Measurements from ENCODE around the gene RBP5. TPM values are rescaled to one million over a fixed set of nuclear protein-coding genes. Genes with fewer than 3 reads are reported as not detected.

Gene RBP5
- under 1 TPM in 1 of 4 donors, not detected in 3; 0.71 TPM for total RNA-seq
- polyA plus RNA-seq, result 10 to 100 TPM in 1 of 3 donors, 1 to 10 TPM in 2; 3.7 to 30.9 (median 4.2) TPM

- WGBS, 2 donors, result 67% methylated on average over 7 of the region's 7 CpGs
- TF ChIP-seq CTCF (IDR thresholded peaks at IDR 0.05), result no peak
- no peak for TF ChIP-seq POLR2A (IDR thresholded peaks at IDR 0.05)
- TF ChIP-seq EP300 (IDR thresholded peaks at IDR 0.05), result no peak
- peak in 1 of 4 donors; percentile 10 for TF ChIP-seq POLR2AphosphoS5 (IDR thresholded peaks at IDR 0.05)
- intact Hi-C loops (cut with DNase I), result no loop called here
- H3K4me3 ChIP-seq, result peak within 1 kb of the TSS; percentile 39 to 67 (median 58)
- no peaks in the 10 kb centered on the region for H3K9me3 ChIP-seq
- H3K27ac ChIP-seq, result peak within 1 kb of the TSS; percentile 59 to 79 (median 72)
- no peak for DNase-seq
- no peaks in the 10 kb centered on the region for H3K36me3 ChIP-seq
- H3K4me1 ChIP-seq, result peaks cover 0 to 21% (median 18%) of the 10 kb centered on the region in 4 donors
- H3K27me3 ChIP-seq, result no peaks in the 10 kb centered on the region
Measured at GRCh38 chr12:7128681-7129286, at the start of gene RBP5. TSS of gene RBP5 (minus strand) at chr12:7128889. CDS start at chr12:7128775, 114 bp downstream.

- Histone ChIP-seq H3K4me1 (no peaks in the 10 kb centered on the region), H3K36me3 (no peaks in the 10 kb centered on the region), H3K4me3 (no peak overlapping the region), H3K9me3 (no peaks in the 10 kb centered on the region), H3K27me3 (no peaks in the 10 kb centered on the region), H3K27ac (no peak overlapping the region)
- 92 to 94% methylated on average over 2 of the region's 2 CpGs for WGBS, 2 donors
- DNase-seq, result no peak
- TF ChIP-seq POLR2A (IDR thresholded peaks at IDR 0.05), result no peak
- no peak for TF ChIP-seq CTCF (IDR thresholded peaks at IDR 0.05)
- no peak for TF ChIP-seq POLR2AphosphoS5 (IDR thresholded peaks at IDR 0.05)
- no peak for TF ChIP-seq EP300 (IDR thresholded peaks at IDR 0.05)
- intact Hi-C loops (cut with DNase I), result no loop called here
Measured at GRCh38 chr12:7178481-7178880, 49.8 kb upstream of the RBP5 start.

GRCh38 chr12:7176595-7176994 is 47.9 kb upstream of the RBP5 start:
- intact Hi-C loops (cut with DNase I), result no loop called here
- WGBS, 2 donors, result 51 to 75% methylated on average over 2 of the region's 2 CpGs
- Histone ChIP-seq H3K9me3 (no peaks in the 10 kb centered on the region), H3K4me3 (no peak overlapping the region), H3K27ac (no peak overlapping the region), H3K36me3 (no peaks in the 10 kb centered on the region), H3K27me3 (no peaks in the 10 kb centered on the region), H3K4me1 (no peaks in the 10 kb centered on the region)
- no peak for TF ChIP-seq CTCF (IDR thresholded peaks at IDR 0.05)
- TF ChIP-seq POLR2AphosphoS5 (IDR thresholded peaks at IDR 0.05), result no peak
- no peak for TF ChIP-seq POLR2A (IDR thresholded peaks at IDR 0.05)
- TF ChIP-seq EP300 (IDR thresholded peaks at IDR 0.05), result no peak
- no peak for DNase-seq

GRCh38 chr12:7175493-7175892 is 46.8 kb upstream of the RBP5 start:
- no peak for DNase-seq
- H3K27me3 ChIP-seq, result no peaks in the 10 kb centered on the region
- H3K36me3 ChIP-seq, result no peaks in the 10 kb centered on the region
- no peak overlapping the region for H3K4me3 ChIP-seq
- intact Hi-C loops (cut with DNase I), result no loop called here
- H3K4me1 ChIP-seq, result no peaks in the 10 kb centered on the region
- no peak overlapping the region for H3K27ac ChIP-seq
- TF ChIP-seq POLR2AphosphoS5 (IDR thresholded peaks at IDR 0.05), result no peak
- TF ChIP-seq POLR2A (IDR thresholded peaks at IDR 0.05), result no peak
- TF ChIP-seq EP300 (IDR thresholded peaks at IDR 0.05), result no peak
- TF ChIP-seq CTCF (IDR thresholded peaks at IDR 0.05), result no peak
- H3K9me3 ChIP-seq, result no peaks in the 10 kb centered on the region

GRCh38 chr12:7171854-7172253 is 43.2 kb upstream of the RBP5 start:
- Histone ChIP-seq H3K9me3 (peaks cover 0 to 3% (median 1%) of the 10 kb centered on the region in 4 donors), H3K27ac (no peak overlapping the region), H3K27me3 (no peaks in the 10 kb centered on the region), H3K36me3 (no peaks in the 10 kb centered on the region), H3K4me3 (no peak overlapping the region), H3K4me1 (no peaks in the 10 kb centered on the region)
- no peak for DNase-seq
- WGBS, 2 donors, result 61 to 86% methylated on average over 1 of the region's 1 CpG
- intact Hi-C loops (cut with DNase I), result no loop called here
- TF ChIP-seq CTCF (IDR thresholded peaks at IDR 0.05) (no peak), POLR2AphosphoS5 (IDR thresholded peaks at IDR 0.05) (no peak), EP300 (IDR thresholded peaks at IDR 0.05) (no peak), POLR2A (IDR thresholded peaks at IDR 0.05) (no peak)
